ENCODE data around the gene DRC3.

GRCh38 chr17:17937201-17937853 is 35.3 kb upstream of the DRC3 start:
- TF ChIP-seq CTCF (IDR thresholded peaks at IDR 0.05) = no peak
- TF ChIP-seq ZFX (IDR thresholded peaks at IDR 0.05; ENCODE audit: borderline replicate concordance) = no peak
